Stimulated activated naive CD8-positive, alpha-beta T cell treated with anti-CD3 and anti-CD28 coated beads, Interleukin-15, Interleukin-2, amounts not matched to agents 100 U/mL and 50 U/mL, for 24 hours (primary cell): ENCODE results near the gene TNFRSF12A.

Source experiments
- ATAC-seq: fragments of 150-1000 bp; cut with Tn5 transposase; one replicate; pipeline ENCODE4 v1.10.0; 2021
- DNase-seq: peaks from one replicate; pipeline ENCODE4 v3.0.0; 2021

TNFRSF12A gene

GRCh38 chr16:2986623-2987188 is 33.5 kb upstream of the TNFRSF12A start:
- ATAC-seq (no peak), DNase-seq (no peak)

DNA sequence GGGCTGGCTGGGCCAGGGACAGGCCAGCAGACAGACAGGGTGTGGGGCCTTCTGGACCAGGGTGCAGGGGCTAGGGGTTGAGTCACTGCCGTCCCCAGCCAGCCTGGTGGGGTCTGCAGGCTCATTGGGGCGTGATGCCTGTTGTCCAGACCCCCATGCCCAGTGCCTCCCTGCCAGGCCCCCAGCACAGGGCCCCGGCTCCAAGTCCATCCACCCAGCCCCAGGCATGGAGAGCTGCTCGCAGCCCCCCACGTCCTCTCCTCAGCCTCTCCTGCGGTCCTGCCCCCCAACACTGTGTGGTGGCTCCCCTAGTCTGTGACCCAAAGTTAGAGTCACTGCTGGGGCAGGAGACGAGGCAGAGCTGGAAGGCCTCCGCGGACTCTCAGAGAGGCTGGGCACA is 32.9 kb upstream of the TNFRSF12A start:
- DNase-seq = no peak
- ATAC-seq = no peak

GRCh38 chr16:2987833-2988232 is 32.3 kb upstream of the TNFRSF12A start:
- DNase-seq (no peak), ATAC-seq (no peak)

GRCh38 chr16:2988590-2989099 is 31.5 kb upstream of the TNFRSF12A start:
- ATAC-seq (no peak), DNase-seq (no peak)

GRCh38 chr16:2990891-2991290 is 29.3 kb upstream of the TNFRSF12A start:
- ATAC-seq = no peak

DNA sequence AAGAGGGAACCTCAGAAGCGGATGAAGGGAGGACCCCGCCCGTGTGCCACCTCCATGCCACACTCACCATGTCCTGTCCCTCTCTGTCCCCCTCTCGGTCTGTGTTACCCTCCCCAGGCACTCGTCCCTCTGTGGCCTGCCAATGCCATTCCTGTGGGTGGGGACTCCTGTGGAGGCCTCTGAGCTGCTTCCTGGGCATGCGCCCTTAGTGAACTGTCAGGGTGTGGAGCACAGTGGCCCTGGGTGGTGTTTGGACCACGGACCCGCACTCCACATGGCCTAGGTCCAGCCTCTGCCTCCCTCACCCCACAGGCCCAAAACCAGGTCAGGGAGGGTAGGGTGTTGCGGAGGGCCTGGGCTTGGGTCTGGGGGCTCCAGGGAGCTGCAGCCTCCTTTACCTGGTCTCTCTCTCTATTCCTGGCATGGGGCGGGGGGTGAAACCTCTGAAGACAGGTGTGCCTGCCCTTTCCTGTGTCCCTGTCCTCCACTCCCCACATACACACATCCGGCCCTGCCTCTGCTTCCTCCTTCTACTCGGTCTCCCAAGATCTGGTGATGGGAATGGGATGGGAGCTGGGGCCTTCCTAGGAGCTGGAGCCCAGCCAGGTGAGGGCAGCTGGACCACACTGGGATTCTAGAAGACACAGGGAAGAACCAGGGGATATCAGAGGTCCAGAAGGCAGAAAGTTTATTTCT is 28.5 kb upstream of the TNFRSF12A start:
- DNase-seq (no peak), ATAC-seq (no peak)

More at GRCh38 chr16:2990891-2991290, 29.3 kb upstream of the TNFRSF12A start:
- DNase-seq = no peak

DNA sequence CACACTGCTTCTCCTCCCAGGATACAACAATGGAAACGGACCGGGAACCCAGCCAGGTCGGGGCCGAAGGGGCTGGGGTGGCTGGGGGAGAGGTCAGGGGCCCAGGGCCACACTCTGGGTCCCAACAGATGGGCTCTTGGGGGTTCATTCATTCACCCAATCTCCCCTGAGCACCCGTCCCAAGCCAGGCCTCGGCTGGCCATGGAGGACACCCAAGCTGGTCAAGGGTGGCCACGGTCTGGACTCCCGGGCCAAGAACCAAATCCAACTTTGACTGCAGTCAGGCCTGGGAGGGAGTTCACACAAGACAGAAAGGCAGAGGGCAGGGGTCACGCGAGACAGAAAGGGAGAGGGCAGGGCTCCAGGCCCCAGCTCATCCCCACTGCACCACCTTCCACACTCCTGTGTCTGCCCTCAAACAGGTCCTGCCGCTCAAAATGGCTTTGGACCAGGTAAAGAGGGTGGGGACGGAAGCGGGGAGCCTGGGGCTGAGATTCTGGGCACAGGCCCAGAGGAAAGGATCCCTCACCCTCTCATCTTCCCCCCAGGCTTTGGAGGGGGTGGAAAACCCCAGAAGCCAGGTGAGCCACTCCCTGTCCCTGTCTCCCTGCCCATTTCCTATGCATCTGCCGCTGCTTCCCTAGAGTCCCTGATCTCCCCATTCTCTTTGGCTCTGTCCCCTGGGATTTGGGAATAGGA is 27.6 kb upstream of the TNFRSF12A start:
- ATAC-seq = no peak
- no peak for DNase-seq

DNA sequence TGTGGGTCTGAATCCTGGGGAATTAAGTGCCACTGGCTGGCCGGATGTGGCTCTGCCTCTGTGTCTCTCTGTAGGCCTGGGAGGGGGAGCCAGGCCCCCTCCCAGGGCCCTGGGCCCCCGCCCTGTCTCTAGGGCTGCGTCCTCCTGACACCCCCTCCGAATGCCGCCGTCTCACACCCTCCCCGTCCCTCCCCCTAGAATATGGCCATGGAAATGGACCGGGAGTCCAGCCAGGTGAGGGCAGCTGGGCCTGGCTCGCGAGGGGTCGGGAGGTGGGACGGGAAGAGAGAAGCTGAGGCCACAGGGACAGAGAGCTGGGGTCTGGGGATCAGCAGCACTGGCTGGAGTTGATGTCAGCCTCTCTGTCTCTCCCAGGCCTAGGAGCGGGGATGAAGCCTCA is 23.9 kb upstream of the TNFRSF12A start:
- DNase-seq (no peak), ATAC-seq (no peak)

DNA sequence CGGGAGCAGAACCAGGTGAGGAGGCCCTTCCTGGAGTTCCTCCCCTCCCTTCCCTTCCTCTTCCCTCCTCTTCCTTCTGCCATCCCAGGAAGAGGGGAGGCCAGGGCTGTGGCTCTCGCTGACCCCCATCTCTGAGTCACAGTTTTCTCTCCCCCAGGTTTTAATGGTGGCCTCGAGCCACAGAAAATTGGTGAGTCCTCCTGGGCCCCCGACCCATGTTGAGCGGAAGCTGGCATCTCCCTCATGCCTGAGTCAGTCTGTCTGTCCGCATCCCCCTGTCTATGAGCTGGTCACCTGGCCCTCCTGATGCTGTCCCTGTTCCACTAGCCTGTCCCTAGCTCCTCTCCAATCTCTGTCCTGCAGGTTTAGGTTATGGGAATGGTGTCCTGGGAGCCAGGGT is 20.2 kb upstream of the TNFRSF12A start:
- no peak for DNase-seq
- no peak for ATAC-seq

GRCh38 chr16:3000540-3000939 is 19.6 kb upstream of the TNFRSF12A start:
- DNase-seq (no peak), ATAC-seq (no peak)

DNA sequence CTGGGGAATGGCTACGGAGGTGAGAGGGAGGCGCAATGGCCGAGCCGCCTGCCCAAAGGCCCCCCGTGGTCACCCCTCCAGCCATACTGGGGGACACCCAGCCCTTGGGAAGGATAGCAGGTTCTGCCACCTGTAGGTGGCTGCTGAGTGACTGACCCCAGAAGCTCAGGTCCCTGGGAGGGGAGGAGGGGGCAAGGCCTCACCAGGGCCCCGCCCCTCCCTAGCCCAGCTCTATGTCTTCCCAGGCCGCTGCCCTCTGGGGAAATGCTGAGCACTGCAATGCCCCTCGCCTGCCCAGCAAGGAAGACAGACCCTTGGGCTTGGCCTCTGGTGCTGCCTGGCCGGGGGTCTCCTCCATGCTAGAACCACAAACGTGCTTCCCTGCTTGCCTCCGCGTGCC is 18.9 kb upstream of the TNFRSF12A start:
- no peak for ATAC-seq
- DNase-seq = no peak

- peak; percentile 99 for ATAC-seq
- DNase-seq = peak; percentile 95
Observed at GRCh38 chr16:3003582-3004270, 16.4 kb upstream of the TNFRSF12A start.

DNA sequence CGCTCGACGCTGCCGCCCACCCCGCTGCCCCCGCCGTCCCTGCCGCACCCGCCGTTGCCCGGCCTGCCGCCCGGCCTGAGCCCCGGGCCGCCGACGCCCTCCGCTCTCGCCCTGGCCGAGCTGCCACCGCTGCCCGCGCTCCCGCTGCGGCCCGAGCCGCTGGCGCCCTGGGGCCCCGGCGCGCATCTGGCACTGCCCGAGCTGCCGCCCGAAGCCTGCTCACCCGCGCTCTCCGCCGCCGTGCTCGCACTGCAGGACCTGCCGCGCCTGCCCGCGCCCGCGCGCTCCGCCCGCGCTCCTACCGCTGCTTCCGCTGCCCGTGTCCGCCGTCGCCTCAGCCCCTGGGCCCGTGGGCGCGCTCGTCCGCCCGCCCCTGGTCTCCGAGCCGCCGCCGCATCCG is 15.8 kb upstream of the TNFRSF12A start:
- peak; percentile 31 for DNase-seq
- no peak for ATAC-seq

- ATAC-seq = no peak
- no peak for DNase-seq
Observed at GRCh38 chr16:3004781-3005284, 15.3 kb upstream of the TNFRSF12A start.

DNA sequence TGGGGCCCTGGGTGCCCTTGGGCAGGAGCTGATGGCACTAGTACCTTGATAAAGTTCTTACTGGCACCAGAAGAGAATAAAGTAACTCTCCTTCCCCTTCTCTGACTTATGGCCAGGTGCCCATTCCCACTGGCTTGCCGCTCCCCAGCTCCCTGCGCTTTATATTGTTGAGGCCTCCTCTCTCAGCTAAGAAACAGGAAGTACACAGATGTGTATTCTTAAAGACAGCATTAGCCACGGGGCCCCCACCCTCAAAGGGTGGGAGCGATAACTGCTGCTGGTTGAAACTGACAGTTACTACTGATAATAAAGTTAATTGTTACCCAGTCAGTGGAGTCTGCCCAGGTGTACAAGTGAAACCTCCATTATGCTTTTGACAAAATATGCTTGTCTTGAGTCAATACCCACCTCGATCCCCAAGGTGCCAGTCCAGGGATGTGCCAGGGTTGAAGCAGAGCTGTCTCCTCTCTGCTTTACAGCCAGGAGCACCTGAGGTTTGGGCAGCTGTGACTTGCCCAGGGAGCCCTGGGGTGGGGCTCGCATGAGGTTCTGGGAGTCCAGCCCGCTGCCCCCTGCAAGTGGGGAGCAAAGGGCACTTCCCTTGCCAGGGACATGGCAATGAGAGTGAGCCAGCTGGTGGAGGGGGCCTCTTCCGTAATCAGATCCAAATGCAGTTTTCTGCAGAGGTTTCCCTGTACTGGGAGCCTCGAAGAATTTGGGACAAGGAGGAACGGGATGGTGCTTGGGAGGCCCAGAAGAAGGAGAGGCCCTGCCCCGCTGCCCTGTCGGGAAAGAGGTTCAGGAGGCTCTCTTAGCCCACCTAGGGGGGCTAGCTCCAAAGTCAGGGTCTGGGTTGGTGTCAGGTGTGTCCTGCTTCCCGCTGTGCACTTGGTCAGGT is 12.9 kb upstream of the TNFRSF12A start:
- ATAC-seq = no peak
- DNase-seq = no peak

- peak; percentile 25 for DNase-seq
- ATAC-seq = no peak
Observed at GRCh38 chr16:3007957-3008689, 12.0 kb upstream of the TNFRSF12A start.

- DNase-seq (no peak), ATAC-seq (no peak)
Observed at GRCh38 chr16:3008690-3009037, 11.5 kb upstream of the TNFRSF12A start.

GRCh38 chr16:3009568-3010390 is 10.4 kb upstream of the TNFRSF12A start:
- ATAC-seq (no peak), DNase-seq (no peak)

- DNase-seq = no peak
- no peak for ATAC-seq
Observed at GRCh38 chr16:3010510-3010909, 9.7 kb upstream of the TNFRSF12A start.

DNA sequence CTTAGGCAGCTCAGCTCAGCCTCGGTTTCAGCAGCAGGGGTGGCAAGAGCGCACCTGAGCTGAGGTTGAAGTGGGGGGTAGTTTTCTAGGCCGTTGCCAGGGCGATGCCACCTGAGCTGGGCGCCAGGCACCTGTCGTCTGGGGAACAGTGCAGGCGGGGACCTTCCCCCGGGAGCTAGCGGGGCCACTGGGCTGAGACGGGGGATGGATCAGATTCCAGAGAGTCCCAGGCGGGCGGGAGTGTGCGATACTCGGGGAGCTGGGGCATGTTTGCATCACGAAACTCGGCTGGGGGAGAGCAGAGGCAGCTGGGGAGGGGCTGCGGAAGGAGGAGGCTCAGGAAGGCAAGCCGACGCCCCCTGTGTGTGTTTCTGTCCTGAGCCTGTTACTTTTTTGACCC is 7.9 kb upstream of the TNFRSF12A start:
- DNase-seq = no peak
- ATAC-seq = no peak
